Lower leg skin (tissue), 4 donors: ENCODE data around the gene LRGUK. TPM values are rescaled to one million over a fixed set of nuclear protein-coding genes. Genes with fewer than 3 reads are reported as not detected.

Experiments used
- DNase-seq, 2 donors: peaks; one replicate each; pipeline ENCODE4 v3.0.0-alpha.2; 2019; ENCODE audit warnings: low spot score in 2 of 2
- H3K4me3 ChIP-seq: fragments of 200-600 bp; sonication (generic); 2 replicates; pipeline ENCODE4 v1.5.1; 2017; ENCODE audit warnings: mild to moderate bottlenecking, low read depth; ENCODE audit not compliant: poor library complexity, severe bottlenecking
- POLR2A ChIP-seq, 2 donors: fragments of 450-650 bp; IDR thresholded peaks; one replicate each; pipeline ENCODE4 v1.6.1; 2016 to 2017; ENCODE audit warnings: antibody characterized with exemption in 2 of 2, mild to moderate bottlenecking in 1 of 2, moderate library complexity in 1 of 2
- WGBS, 2 donors: methylation state at CpG; one replicate each; pipeline ENCODE4 v1.1.5; 2018; 5-methylcytosine and 5-hydroxymethylcytosine counted together
- intact Hi-C: fragments of 100-400 bp; cut with DNase I; formaldehyde crosslinking; loops from one replicate; pipeline ENCODE4 v1.15.0; 2023; ENCODE audit warnings: low total_unique reads
- total RNA-seq, 4 donors: library from RNA; depleted of rRNA; stranded (reverse); fragments of >200 nt; gene quantifications; one replicate each; pipeline ENCODE4 v1.1.0, GENCODE V29; 2016
- TF ChIP-seq, protein P1 (sequence below), 3 donors: fragments of 450-650 bp; IDR thresholded peaks; one replicate each; pipeline ENCODE4 v1.5.1; 2016; ENCODE audit warnings: antibody characterized with exemption in 3 of 3, mild to moderate bottlenecking in 3 of 3, moderate library complexity in 2 of 3

The LRGUK gene
- total RNA-seq, 4 donors from 2014 or later: 0.08 to 0.68 (median 0.18) TPM

DNA sequence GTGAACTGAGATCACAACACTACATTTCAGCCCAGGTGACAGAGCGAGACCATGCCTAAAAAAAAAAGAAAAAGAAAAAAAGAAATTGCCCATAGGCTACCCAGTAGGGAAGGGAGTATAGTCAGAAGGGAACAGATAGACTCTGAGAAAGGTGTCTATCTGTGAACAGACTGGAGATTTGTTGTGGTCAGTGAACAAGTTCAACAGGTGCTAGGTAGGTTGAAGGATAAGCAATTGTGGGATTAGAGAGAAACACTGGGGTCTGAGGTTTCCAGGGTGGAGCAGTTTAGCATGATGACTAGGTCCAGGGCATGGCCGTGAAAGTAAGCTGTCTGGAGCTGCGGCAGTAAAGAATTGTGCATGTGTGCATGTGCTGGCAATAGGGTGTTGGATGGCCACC, 6.9 kb downstream of the LRGUK start:
- intact Hi-C loops: no loop called here
- DNase-seq: no peak
- H3K4me3 ChIP-seq: no peak overlapping the region
- 88 to 95% methylated on average over 3 of the region's 3 CpGs for WGBS, 2 donors
- TF ChIP-seq POLR2A (IDR thresholded peaks at IDR 0.05): no peak
- TF ChIP-seq, protein P1, sequence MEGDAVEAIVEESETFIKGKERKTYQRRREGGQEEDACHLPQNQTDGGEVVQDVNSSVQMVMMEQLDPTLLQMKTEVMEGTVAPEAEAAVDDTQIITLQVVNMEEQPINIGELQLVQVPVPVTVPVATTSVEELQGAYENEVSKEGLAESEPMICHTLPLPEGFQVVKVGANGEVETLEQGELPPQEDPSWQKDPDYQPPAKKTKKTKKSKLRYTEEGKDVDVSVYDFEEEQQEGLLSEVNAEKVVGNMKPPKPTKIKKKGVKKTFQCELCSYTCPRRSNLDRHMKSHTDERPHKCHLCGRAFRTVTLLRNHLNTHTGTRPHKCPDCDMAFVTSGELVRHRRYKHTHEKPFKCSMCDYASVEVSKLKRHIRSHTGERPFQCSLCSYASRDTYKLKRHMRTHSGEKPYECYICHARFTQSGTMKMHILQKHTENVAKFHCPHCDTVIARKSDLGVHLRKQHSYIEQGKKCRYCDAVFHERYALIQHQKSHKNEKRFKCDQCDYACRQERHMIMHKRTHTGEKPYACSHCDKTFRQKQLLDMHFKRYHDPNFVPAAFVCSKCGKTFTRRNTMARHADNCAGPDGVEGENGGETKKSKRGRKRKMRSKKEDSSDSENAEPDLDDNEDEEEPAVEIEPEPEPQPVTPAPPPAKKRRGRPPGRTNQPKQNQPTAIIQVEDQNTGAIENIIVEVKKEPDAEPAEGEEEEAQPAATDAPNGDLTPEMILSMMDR (IDR thresholded peaks at IDR 0.05): no peak

DNA sequence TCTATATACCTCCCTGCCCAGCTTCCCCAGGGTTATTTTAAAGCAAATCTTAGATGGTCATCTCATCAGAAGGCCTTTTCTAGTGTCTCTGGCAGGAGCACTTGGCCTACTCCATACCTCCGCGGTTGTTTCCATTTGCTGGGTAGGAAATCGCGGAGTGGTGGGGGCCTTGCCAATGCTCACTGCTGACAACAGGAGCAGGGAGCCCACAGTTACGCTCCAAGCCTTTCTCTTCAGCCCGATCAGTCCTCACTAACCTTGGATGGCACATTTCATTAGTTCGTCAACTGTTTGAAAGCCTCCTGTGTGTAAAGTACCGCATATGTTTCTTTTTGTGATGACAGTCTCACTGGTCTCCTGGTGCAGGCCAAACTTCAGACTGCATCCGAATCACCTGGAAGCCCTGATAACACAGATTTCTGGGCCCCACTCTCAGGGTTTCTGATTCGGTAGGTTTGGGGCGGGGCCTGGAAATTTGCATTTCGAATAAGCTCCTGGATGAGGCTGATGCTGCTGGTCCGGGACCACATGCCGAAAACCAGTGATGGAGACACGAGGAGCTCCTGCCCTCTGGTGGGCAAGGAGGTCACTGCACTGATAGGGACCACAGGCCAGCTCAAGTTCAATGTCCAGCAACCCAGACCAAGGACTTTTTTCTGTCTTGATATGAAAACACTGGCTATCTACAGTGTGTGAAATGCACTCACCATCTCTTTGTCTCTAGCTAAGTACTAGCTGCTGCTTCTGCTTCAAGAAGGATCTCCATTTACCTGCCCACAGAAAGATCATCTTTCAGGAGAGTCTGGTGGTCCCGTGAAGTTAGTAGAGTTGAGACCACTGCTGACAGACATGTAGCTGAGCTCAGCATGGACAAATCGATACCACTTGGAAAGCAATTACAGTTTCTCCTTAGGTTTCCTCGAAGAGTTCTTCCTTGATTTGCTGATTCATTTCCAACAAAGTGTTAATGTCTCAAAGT, 14.0 kb downstream of the LRGUK start:
- H3K4me3 ChIP-seq: no peak overlapping the region
- WGBS, 2 donors: 61 to 62% methylated on average over 18 of the region's 18 CpGs
- intact Hi-C loops: no loop called here
- no peak for TF ChIP-seq POLR2A (IDR thresholded peaks at IDR 0.05)
- TF ChIP-seq, protein P1 (IDR thresholded peaks at IDR 0.05): peak in 1 of 3 donors; percentile 53
- DNase-seq: peak; percentile 37 to 91

DNA sequence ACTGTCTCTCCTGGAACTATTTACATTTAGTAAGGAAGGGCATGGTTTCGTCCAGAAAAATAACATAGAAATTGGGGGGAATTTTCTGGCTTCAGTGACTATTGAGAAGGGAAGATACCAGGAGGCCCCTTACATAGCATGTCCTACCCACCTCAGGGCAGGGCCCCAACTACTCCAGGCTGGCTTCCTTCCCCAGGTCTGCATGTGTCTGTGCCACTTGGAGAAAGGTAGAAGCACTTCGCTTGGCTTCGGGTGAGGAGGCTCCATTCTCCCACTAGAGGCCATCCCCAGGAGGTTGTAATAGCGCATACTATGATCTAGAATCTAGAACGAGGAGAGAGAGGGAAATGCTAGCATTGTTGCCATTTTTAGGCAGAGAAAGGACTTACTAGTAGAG, 14.7 kb downstream of the LRGUK start:
- intact Hi-C loops: no loop called here
- H3K4me3 ChIP-seq: no peak overlapping the region
- TF ChIP-seq POLR2A (IDR thresholded peaks at IDR 0.05): no peak
- TF ChIP-seq, protein P1 (IDR thresholded peaks at IDR 0.05): no peak
- DNase-seq: no peak
- WGBS, 2 donors: 82 to 83% methylated on average over 5 of the region's 5 CpGs

DNA sequence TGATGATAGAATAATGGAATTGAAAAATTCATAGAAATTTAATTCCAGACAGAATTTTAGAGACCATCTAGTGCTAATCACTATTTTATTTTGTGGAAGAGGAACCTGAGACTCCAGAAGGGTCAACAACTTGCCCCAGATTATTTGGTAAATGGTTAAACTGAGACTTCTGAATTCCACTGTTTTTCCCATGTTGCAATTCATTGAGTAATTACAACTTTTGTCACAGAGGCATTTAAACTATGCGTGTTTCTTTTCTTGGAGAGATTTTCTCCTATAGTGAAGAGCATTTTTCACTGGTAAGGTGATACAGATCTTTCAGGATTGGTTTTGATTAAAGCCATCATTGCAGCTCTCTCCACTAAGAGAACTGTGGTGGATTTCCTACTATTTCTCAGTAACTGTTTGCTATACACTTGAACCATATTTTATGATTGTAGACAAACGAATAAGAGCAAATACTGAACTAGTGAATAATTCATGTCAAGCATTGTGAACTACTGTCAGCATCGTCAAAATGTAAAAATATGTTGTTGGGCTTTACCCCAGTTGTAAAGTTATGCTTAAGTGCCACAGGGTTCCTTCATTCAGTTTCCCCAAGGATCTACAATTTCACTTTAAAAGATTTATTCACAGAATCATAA, 26.5 kb downstream of the LRGUK start:
- intact Hi-C loops: no loop called here
- no peak overlapping the region for H3K4me3 ChIP-seq
- no peak for DNase-seq
- WGBS, 2 donors: 61 to 64% methylated on average over 3 of the region's 3 CpGs
- no peak for TF ChIP-seq POLR2A (IDR thresholded peaks at IDR 0.05)
- TF ChIP-seq, protein P1 (IDR thresholded peaks at IDR 0.05): no peak

DNA sequence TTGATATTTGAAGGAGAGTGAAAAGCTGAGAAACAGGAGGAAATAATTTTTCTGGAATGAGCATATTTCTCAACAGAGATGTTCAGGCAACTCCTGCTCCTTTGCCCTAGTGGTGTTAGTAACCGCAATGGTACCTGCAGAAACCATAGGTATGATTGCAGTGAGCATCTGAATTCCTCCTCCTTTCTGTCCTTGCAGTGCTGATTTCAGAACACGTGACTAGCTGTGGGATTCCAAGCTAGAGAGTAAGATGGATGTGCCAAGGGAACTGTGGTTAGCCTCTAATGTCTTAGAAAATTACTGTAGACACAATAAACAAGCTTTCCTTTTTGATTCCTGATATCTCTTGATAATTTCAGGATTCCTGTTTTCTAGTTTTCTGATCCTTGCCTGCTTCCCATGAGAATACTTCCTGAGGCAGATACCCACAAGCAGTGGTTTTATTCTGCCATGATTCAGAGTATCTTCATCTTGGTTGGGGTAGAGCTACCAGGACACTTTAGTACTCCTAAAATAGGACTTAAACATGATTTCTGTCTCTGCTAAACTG, 27.5 kb downstream of the LRGUK start:
- H3K4me3 ChIP-seq: no peak overlapping the region
- 69 to 79% methylated on average over 2 of the region's 2 CpGs for WGBS, 2 donors

More for the DNA sequence above, 27.5 kb downstream of the LRGUK start:
- intact Hi-C loops: no loop called here
- DNase-seq: no peak
- TF ChIP-seq, protein P1 (IDR thresholded peaks at IDR 0.05): no peak
- no peak for TF ChIP-seq POLR2A (IDR thresholded peaks at IDR 0.05)
